HepG2 (cell line): Measurements from ENCODE around the gene MYL12B. TPM values are rescaled to one million over a fixed set of nuclear protein-coding genes. Genes with fewer than 3 reads are reported as not detected.

Experiments used
- ATAC-seq: fragments of 200-7000 bp; cut with Tn5 transposase; 3 replicates; pipeline ENCODE4 v1.9.1; 2020; ENCODE audit warnings: mild to moderate bottlenecking, moderate library complexity
- BruUV-seq: library from RNA; stranded (reverse); fragments of 400-500 nt; replicated peaks from 2 replicates; lab custom pipeline; 2021; lab: Mats Ljungman, UMichigan
- CTCF ChIA-PET: fragments of 300-600 bp; formaldehyde crosslinking; extraction: SDS; loops from one replicate; lab custom pipeline; 2021; ENCODE audit warnings: low total read pairs, inconsistent platforms, low intra/inter-chr PET ratio; lab: Yijun Ruan, JAX
- POLR2A ChIA-PET: fragments of 350-600 bp; sonication (Branson Sonifier 250); formaldehyde crosslinking; loops from one replicate; lab custom pipeline; 2020; ENCODE audit warnings: antibody characterized with exemption, inconsistent platforms; lab: Yijun Ruan, JAX
- DNase-seq: peaks from one replicate; pipeline ENCODE4 v3.0.0-alpha.2; 2015; ENCODE audit warnings: low spot score
- FAIRE-seq: peaks from 3 replicates; lab custom pipeline; 2011; peaks lifted over from hg19 to GRCh38; lab: Jason Lieb, UNC
- H2AFZ ChIP-seq: one replicate; pipeline ENCODE4 v1.6.1; 2011; ENCODE audit warnings: low read length, inconsistent platforms
- H3K27ac ChIP-seq: fragments of 300-600 bp; 3 replicates; pipeline ENCODE4 v1.8.0; 2011; ENCODE audit warnings: mixed run types, mild to moderate bottlenecking, mixed read lengths, low read length, inconsistent platforms; ENCODE audit not compliant: insufficient read depth; ENCODE audit errors: extremely low read length
- H3K27me3 ChIP-seq, 2 experiments: fragments of 200-600 bp in 1 of 2; 2 replicates in 1 of 2; 3 replicates in 1 of 2; pipeline versions ENCODE4 v1.6.0 to v1.8.0; 2011; ENCODE audit warnings: low read length in 2 of 2, mild to moderate bottlenecking in 2 of 2, moderate library complexity in 2 of 2, inconsistent platforms in 1 of 2; ENCODE audit not compliant: insufficient read depth in 2 of 2, control insufficient read depth in 1 of 2
- H3K36me3 ChIP-seq, 2 experiments: fragments of 200-600 bp in 1 of 2; replicated peaks in 1 of 2; 2 replicates in 1 of 2; 3 replicates in 1 of 2; pipeline versions ENCODE4 v1.5.1 to v1.8.0; 2011; ENCODE audit warnings: low read length in 2 of 2, inconsistent platforms in 1 of 2; ENCODE audit not compliant: insufficient read depth in 2 of 2, control insufficient read depth in 1 of 2
- H3K4me1 ChIP-seq: 2 replicates; pipeline ENCODE4 v1.5.1; 2012; ENCODE audit warnings: low read length, inconsistent platforms; ENCODE audit not compliant: insufficient read depth
- H3K4me2 ChIP-seq: 2 replicates; pipeline ENCODE4 v1.6.0; 2011; ENCODE audit warnings: low read depth, low read length, inconsistent platforms
- H3K4me3 ChIP-seq, 3 experiments: fragments of 200-600 bp in 1 of 3; sonication (generic), shearing (Covaris generic) in 1 of 3; replicated peaks in 1 of 3; 2 replicates each; pipeline ENCODE4 v1.5.1; 2011 to 2016; ENCODE audit warnings: low read length in 3 of 3, inconsistent platforms in 2 of 3, low read depth in 2 of 3, mild to moderate bottlenecking in 2 of 3, control low read depth in 1 of 3, mixed read lengths in 1 of 3; ENCODE audit not compliant: insufficient read depth in 1 of 3
- H3K79me2 ChIP-seq: one replicate; pipeline ENCODE4 v1.6.1; 2011; ENCODE audit warnings: low read length, inconsistent platforms; ENCODE audit not compliant: insufficient read depth
- H3K9ac ChIP-seq: 2 replicates; pipeline ENCODE4 v1.6.0; 2011; ENCODE audit warnings: mild to moderate bottlenecking, low read depth, low read length, inconsistent platforms; ENCODE audit not compliant: insufficient read depth
- H3K9me3 ChIP-seq: 2 replicates; pipeline ENCODE4 v1.5.1; 2012; ENCODE audit warnings: mild to moderate bottlenecking, low read length
- H4K20me1 ChIP-seq: 2 replicates; pipeline ENCODE4 v1.6.0; 2011; ENCODE audit warnings: inconsistent platforms, mild to moderate bottlenecking, low read length, moderate library complexity; ENCODE audit not compliant: insufficient read depth
- E2F5 ChIP-seq: sonication (generic); formaldehyde crosslinking; conservative IDR thresholded peaks from 2 replicates; pipeline ENCODE4 v1.4.0; 2020; ENCODE audit warnings: missing genetic modification reagents
- HES4 ChIP-seq: sonication (generic); formaldehyde crosslinking; IDR thresholded peaks from 2 replicates; pipeline ENCODE4 v1.9.0; 2021; ENCODE audit warnings: mild to moderate bottlenecking, missing genetic modification reagents, borderline replicate concordance
- HINFP ChIP-seq: sonication (generic); formaldehyde crosslinking; IDR thresholded peaks from 2 replicates; pipeline ENCODE4 v1.4.0; 2020; ENCODE audit warnings: low read depth, mild to moderate bottlenecking, missing genetic modification reagents
- HNRNPK ChIP-seq: fragments of 200-400 bp; formaldehyde crosslinking; IDR thresholded peaks from 2 replicates; pipeline ENCODE4 v1.6.1; 2018; ENCODE audit warnings: low read length, low read depth, moderate library complexity, mild to moderate bottlenecking; ENCODE audit not compliant: poor library complexity, severe bottlenecking
- HOXA3 ChIP-seq: sonication (generic); formaldehyde crosslinking; IDR thresholded peaks from 2 replicates; pipeline ENCODE4 v1.5.0; 2020; ENCODE audit warnings: missing genetic modification reagents
- HOXA5 ChIP-seq: sonication (generic); formaldehyde crosslinking; IDR thresholded peaks from 2 replicates; pipeline ENCODE4 v1.4.0; 2020; ENCODE audit warnings: missing genetic modification reagents
- MXI1 ChIP-seq: IDR thresholded peaks from 3 replicates; pipeline ENCODE4 v1.6.1; 2012; ENCODE audit warnings: low read depth, low read length, inconsistent platforms, borderline replicate concordance
- NCOA2 ChIP-seq: sonication (generic); formaldehyde crosslinking; IDR thresholded peaks from 2 replicates; pipeline ENCODE4 v1.8.0; 2022; ENCODE audit warnings: inconsistent platforms
- PHF8 ChIP-seq: sonication (generic); formaldehyde crosslinking; IDR thresholded peaks from 2 replicates; pipeline ENCODE4 v1.5.0; 2020; ENCODE audit warnings: missing genetic modification reagents
- ZNF430 ChIP-seq: sonication (generic); formaldehyde crosslinking; IDR thresholded peaks from 2 replicates; pipeline ENCODE4 v1.9.0; 2021; ENCODE audit warnings: mild to moderate bottlenecking, missing genetic modification reagents
- ZNF577 ChIP-seq: sonication (generic); formaldehyde crosslinking; IDR thresholded peaks from 2 replicates; pipeline ENCODE4 v1.4.0; 2020; ENCODE audit warnings: mild to moderate bottlenecking, low read depth, missing genetic modification reagents, borderline replicate concordance
- ZSCAN31 ChIP-seq: sonication (generic); formaldehyde crosslinking; IDR thresholded peaks from 2 replicates; pipeline ENCODE4 v1.5.0; 2020; ENCODE audit warnings: low read depth, mild to moderate bottlenecking, missing genetic modification reagents
- WGBS: methylation state at CpG from one replicate; pipeline ENCODE4 v1.1.6; 2017; ENCODE audit warnings: low lambda C conversion rate; 5-methylcytosine and 5-hydroxymethylcytosine counted together
- in situ Hi-C: cut with HindIII; loops from 2 replicates; pipeline ENCODE4 v1.10.0; 2017; ENCODE audit warnings: low pct_unique_long_range_greater_than_20kb; ENCODE audit not compliant: extremely low pct_ligation_motif_present
- intact Hi-C: fragments of 100-400 bp; cut with micrococcal nuclease; formaldehyde crosslinking; loops from one replicate; pipeline ENCODE4 v1.10.0; 2022; ENCODE audit not compliant: unreplicated experiment
- polyA plus RNA-seq, 8 experiments: library from polyadenylated mRNA; depleted of rRNA in 3 of 8; stranded (reverse) in 7 of 8; unstranded in 1 of 8; fragments of >200 nt; fragmentation: Illumina TruSeq in 4 of 8; extraction: Trizol in 4 of 8; gene quantifications; 2 replicates each; pipeline versions ENCODE4 v1.2.1 to v1.2.3, GENCODE V29; 2011 to 2016; ENCODE audit warnings: low read depth in 4 of 8, missing spikeins in 1 of 8, mixed read lengths in 1 of 8; ENCODE audit not compliant: insufficient read depth in 1 of 8
- total RNA-seq, 5 experiments: library from RNA; depleted of rRNA; stranded (reverse); fragments of >200 nt; fragmentation: Illumina TruSeq; extraction: Trizol; gene quantifications; 2 replicates each; pipeline ENCODE4 v1.2.3, GENCODE V29; 2016; ENCODE audit warnings: low read depth in 1 of 5

Gene MYL12B
- total and polyA plus RNA-seq, 2 of the 13 experiments (the other 11 are each of a cell fraction or from before 2014, with no cell fraction given), result 265 to 340 TPM

GRCh38 chr18:3321133-3321812 is 59.3 kb downstream of the MYL12B start:
- WGBS, result 70% methylated on average over 3 of the region's 3 CpGs
- no peaks in the 10 kb centered on the region for H3K36me3 ChIP-seq
- no peaks in the 10 kb centered on the region for H4K20me1 ChIP-seq
- no peak for ATAC-seq
- H3K79me2 ChIP-seq, result no peaks in the 10 kb centered on the region
- H3K27ac ChIP-seq, result no peak overlapping the region
- H3K27me3 ChIP-seq, result no peaks in the 10 kb centered on the region; a peak in 1 of 5 replicates
- no peak for TF ChIP-seq PHF8 (CRISPR knock-in tag)
- TF ChIP-seq HES4 (CRISPR knock-in tag), result no peak
- no peak for TF ChIP-seq ZSCAN31
- no peak for TF ChIP-seq ZNF577 (CRISPR knock-in tag)
- no peak for TF ChIP-seq HOXA5 (CRISPR knock-in tag)
- no peak for TF ChIP-seq ZNF430 (CRISPR knock-in tag)
- TF ChIP-seq HINFP (CRISPR knock-in tag), result no peak
- no peak for TF ChIP-seq MXI1
- no peak for TF ChIP-seq HOXA3 (CRISPR knock-in tag)
- no peak for TF ChIP-seq E2F5 (CRISPR knock-in tag)
- no peak for TF ChIP-seq HNRNPK
- no peak for TF ChIP-seq NCOA2
- no peak for FAIRE-seq
- DNase-seq, result no peak
- no peaks in the 10 kb centered on the region for H3K4me1 ChIP-seq
- no peak overlapping the region for H3K4me2 ChIP-seq
- no peak overlapping the region for H3K9ac ChIP-seq
- in situ Hi-C loops, result no loop called here
- H2AFZ ChIP-seq, result no peak overlapping the region
- intact Hi-C loops, result no loop called here
- ChIA-PET CTCF (no interaction called here), POLR2A (no interaction called here)
- H3K9me3 ChIP-seq, result no peaks in the 10 kb centered on the region
- BruUV-seq, result no TSS peak
- no peak overlapping the region for H3K4me3 ChIP-seq
